GF-D8 (cell line): ENCODE data around the gene SESN2.
"Not testable (repeated sequence)": the region's sequence is repeated elsewhere in the genome, so short reads cannot be mapped to it uniquely, and the experiment has no call there.

Experiments used
- DNase-seq: peaks from one replicate; lab custom pipeline; 2025; lab: John Stamatoyannopoulos, UW

Gene SESN2

DNA sequence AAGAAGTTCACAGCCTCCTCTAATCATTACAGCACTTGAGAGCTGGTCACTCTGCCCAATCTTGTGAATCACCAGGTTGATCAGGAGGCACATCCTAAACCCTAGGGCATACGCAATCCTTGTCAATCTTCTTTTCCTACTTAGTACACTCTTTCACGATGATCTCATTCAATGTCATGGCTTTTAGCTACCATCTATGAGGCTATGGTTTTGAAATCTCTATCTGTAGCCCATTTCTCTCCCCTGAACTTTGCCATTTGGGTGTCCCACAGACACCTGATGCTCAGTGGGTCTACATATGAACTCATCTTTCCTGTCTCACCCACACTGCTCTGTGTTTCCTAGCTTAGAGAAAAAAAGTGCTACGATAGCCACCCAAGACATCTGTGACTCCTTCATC, 67.7 kb downstream of the SESN2 start:
- DNase-seq, result no peak

DNA sequence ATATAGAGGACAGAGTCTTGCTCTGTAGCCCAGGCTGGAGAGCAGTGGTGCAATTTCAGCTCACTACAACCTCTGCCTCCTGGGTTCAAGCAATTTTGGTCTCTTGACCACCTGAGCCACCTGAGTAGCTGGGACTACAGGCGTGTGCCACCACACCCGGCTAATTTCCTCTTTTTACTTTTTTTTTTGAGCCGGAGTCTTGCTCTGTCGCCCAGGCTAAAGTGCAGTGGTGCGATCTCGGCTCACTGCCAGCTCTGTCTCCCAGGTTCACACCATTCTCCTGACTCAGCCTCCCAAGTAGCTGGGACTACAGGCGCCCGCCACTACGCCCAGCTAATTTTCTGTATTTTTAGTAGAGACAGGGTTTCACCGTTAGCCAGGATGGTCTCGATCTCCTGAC, 68.1 kb downstream of the SESN2 start:
- DNase-seq, result not testable (repeated sequence)

- DNase-seq, result no peak
Measured at GRCh38 chr1:28328228-28328648, 68.9 kb downstream of the SESN2 start.

DNA sequence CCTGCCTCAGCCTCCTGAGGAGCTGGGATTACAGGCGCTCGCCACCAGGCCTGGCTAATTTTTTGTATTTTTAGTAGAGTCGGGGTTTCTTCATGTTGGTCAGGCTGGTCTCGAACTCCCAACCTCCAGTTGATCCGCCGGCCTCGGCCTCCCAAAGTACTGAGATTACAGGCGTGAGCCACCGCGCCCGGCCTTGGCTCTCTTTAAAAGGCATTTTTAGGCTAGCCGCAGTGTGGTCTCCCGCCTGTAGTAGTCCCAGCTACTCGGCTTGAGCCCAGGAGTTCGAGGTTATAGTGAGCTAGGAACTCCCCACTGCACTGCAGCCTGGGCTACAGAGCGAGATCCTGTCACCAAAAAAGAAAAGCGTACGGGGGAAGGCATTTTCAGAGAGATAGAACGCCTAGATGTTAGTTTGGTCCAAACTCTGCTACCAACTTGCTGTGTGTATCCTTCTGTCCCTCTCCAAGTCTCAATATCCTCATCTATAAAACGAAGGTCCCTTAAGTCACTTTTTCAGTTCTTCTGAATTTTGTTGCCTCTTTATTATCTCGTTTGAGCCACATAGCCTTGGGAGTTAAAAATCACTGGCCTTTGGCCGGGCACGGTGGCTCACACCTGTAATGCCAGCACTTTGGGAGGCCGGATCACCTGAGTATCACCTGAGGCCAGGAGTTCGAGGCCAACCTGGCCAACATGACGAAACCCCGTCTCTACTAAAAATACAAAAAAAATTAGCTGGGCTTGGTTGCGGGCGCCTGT, 70.3 kb downstream of the SESN2 start:
- no peak for DNase-seq
